H1 (cell line): ENCODE measurements around the gene NPS. TPM values are rescaled to one million over a fixed set of nuclear protein-coding genes. Genes with fewer than 3 reads are reported as not detected.

ENCODE experiments used
- BCL11A ChIP-seq, 2 experiments: IDR thresholded peaks; one replicate each; pipeline ENCODE4 v1.6.1; 2011; ENCODE audit warnings: low read depth in 2 of 2, low read length in 2 of 2, mild to moderate bottlenecking in 2 of 2
- RNF2 ChIP-seq: fragments of 200-900, 300-1000 bp; sonication (generic); IDR thresholded peaks from 2 replicates; pipeline ENCODE4 v1.7.1; 2016; ENCODE audit warnings: borderline replicate concordance, low read depth, mild to moderate bottlenecking, antibody characterized with exemption, low read length; ENCODE audit not compliant: poor library complexity, severe bottlenecking; ENCODE audit errors: missing control alignments
- SP2 ChIP-seq: IDR thresholded peaks from 2 replicates; pipeline ENCODE4 v1.6.1; 2012; ENCODE audit warnings: mild to moderate bottlenecking, low read length, inconsistent platforms
- TEAD4 ChIP-seq: IDR thresholded peaks from 2 replicates; pipeline ENCODE4 v1.6.1; 2012; ENCODE audit warnings: low read depth, low read length, inconsistent platforms, mixed read lengths
- ZNF274 ChIP-seq: IDR thresholded peaks from 2 replicates; pipeline ENCODE4 v1.7.0; 2012; ENCODE audit warnings: low read length, borderline replicate concordance; ENCODE audit errors: extremely low read depth
- polyA plus RNA-seq, 7 experiments: library from polyadenylated mRNA; depleted of rRNA in 3 of 7; stranded (reverse) in 5 of 7; unstranded in 2 of 7; fragments of >200 nt in 5 of 7; fragments of 200-250 nt in 2 of 7; gene quantifications; 1 replicate in 5 of 7; 2 replicates in 1 of 7; 4 replicates in 1 of 7; pipeline versions ENCODE4 v1.2.1 to v1.2.3, GENCODE V29; 2011 to 2013; ENCODE audit warnings: missing spikeins in 2 of 7, mixed read lengths in 2 of 7
- total RNA-seq: library from RNA; stranded (reverse); fragmentation: NEBNext Ultra II Directional; extraction: Animal tissue kit (Norgen Biotek cat#: 25700); gene quantifications from 2 replicates; pipeline ENCODE4 v1.2.1, GENCODE V29; 2021
- TF ChIP-seq, protein P1 (sequence below): IDR thresholded peaks from 2 replicates; pipeline ENCODE4 v1.6.1; 2012; ENCODE audit warnings: inconsistent platforms

The NPS gene
- total and polyA plus RNA-seq, 2 of the 8 experiments (the other 6 are each of a cell fraction or from before 2014, with no cell fraction given), result not detected

DNA sequence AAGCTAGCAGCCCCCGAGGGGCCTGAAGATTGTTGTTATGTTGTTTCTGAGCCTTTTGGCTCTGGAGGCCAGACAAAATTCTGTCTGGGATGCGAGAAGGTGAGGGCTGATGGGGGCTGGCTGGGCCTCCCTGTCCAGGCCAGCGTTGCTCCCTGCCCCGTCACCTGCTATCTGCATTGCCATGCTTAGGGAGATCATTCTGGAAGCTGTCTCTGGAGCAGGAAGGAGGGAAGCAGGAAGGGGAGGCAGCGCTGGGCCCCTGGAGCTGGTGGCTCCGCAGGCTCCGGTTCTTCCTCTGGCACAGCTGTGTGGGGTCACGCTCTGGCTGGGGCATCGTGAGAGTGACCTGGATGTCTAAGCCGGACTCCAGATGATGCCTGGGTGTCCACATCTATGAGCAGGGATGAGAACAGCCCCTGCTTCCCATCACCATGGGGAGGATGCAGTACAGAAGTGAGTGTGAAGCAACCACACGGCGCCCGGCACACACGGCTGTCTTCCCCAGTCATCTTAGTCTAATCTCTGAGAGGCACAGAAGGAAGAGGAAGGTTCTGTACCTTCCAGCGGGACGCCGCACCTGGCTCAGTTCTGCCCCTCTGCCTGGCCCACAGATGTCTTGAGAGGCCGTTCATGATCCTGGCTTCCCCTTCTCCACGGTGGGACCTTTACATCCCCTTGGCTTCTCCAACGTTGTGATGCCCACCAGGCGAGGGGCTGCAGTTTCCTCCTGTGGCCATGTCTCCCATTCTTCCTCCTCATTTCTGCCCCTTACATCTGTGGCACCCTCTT is 11.9 kb upstream of the NPS start (continued):
- TF ChIP-seq, protein P1, sequence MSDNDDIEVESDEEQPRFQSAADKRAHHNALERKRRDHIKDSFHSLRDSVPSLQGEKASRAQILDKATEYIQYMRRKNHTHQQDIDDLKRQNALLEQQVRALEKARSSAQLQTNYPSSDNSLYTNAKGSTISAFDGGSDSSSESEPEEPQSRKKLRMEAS, result no peak
- TF ChIP-seq SP2 (no peak), TEAD4 (no peak), RNF2 (no peak), ZNF274 (no peak), BCL11A (IDR thresholded peaks at IDR 0.05; ENCODE audit: low read depth in 2 of 2, low read length in 2 of 2) (no peak)
